ENCODE data around the gene LMX1B. TPM values are rescaled to one million over a fixed set of nuclear protein-coding genes. Genes with fewer than 3 reads are reported as not detected.
A peak's percentile ranks its signal among the peaks of the same experiment; 100 is the strongest.
"Not testable (repeated sequence)": the region's sequence is repeated elsewhere in the genome, so short reads cannot be mapped to it uniquely, and the experiment has no call there.

LMX1B gene
- 1 to 10 TPM in 1 of 2 donors, under 1 TPM in 1; 0.81 to 1.8 TPM for total RNA-seq
- long read RNA-seq, result 0 reads

GRCh38 chr9:126613651-126614050 lies at the start of gene LMX1B:
Gene LMX1B (plus strand): TSS chr9:126613928. CDS start chr9:126614450, 522 bp downstream.
- intact Hi-C loops (cut with DNase I), result loop anchor here (5.0 kb wide), 2 partner anchors 79 to 169 kb away; no protein-coding TSS in a partner anchor
- ATAC-seq (no peak), DNase-seq (peak; percentile 68)

- intact Hi-C loops (cut with DNase I), result loop anchor here in 1 of 2 donors (5.0 kb wide), 1 partner anchor 62 kb away; no protein-coding TSS in a partner anchor
- DNase-seq (no peak), ATAC-seq (no peak)
Measured at GRCh38 chr9:126564128-126564527, 49.6 kb upstream of the LMX1B start.

- intact Hi-C loops (cut with DNase I), result loop anchor here in 1 of 2 donors (5.0 kb wide), 1 partner anchor 62 kb away; no protein-coding TSS in a partner anchor
Measured at GRCh38 chr9:126564716-126565115, 49.0 kb upstream of the LMX1B start.

GRCh38 chr9:126565336-126566128 lies 48.2 kb upstream of the LMX1B start:
- no peak for ATAC-seq
- no peak for DNase-seq
- intact Hi-C loops (cut with DNase I), result no loop called here

More at GRCh38 chr9:126564716-126565115, 49.0 kb upstream of the LMX1B start:
- ATAC-seq (no peak), DNase-seq (no peak)

GRCh38 chr9:126569036-126569435 lies 44.7 kb upstream of the LMX1B start:
- ATAC-seq, result no peak
- DNase-seq, result no peak
- intact Hi-C loops (cut with DNase I), result no loop called here

GRCh38 chr9:126578029-126578428 lies 35.7 kb upstream of the LMX1B start:
- ATAC-seq (no peak), DNase-seq (no peak)
- intact Hi-C loops (cut with DNase I), result no loop called here

GRCh38 chr9:126580319-126580718 lies 33.4 kb upstream of the LMX1B start:
- DNase-seq; ATAC-seq; intact Hi-C loops (cut with DNase I): not testable (repeated sequence)

GRCh38 chr9:126581893-126582292 lies 31.8 kb upstream of the LMX1B start:
- intact Hi-C loops (cut with DNase I), result no loop called here
- no peak for DNase-seq
- ATAC-seq, result no peak

- DNase-seq (no peak), ATAC-seq (no peak)
- intact Hi-C loops (cut with DNase I), result no loop called here
Measured at GRCh38 chr9:126582427-126582826, 31.3 kb upstream of the LMX1B start.

- no peak for DNase-seq
- intact Hi-C loops (cut with DNase I), result no loop called here
- ATAC-seq, result no peak
Measured at GRCh38 chr9:126583144-126583760, 30.5 kb upstream of the LMX1B start.

- intact Hi-C loops (cut with DNase I), result no loop called here
- DNase-seq, result no peak
- ATAC-seq, result no peak
Measured at GRCh38 chr9:126584611-126585010, 29.1 kb upstream of the LMX1B start.

GRCh38 chr9:126586236-126586635 lies 27.5 kb upstream of the LMX1B start:
- ATAC-seq, result no peak
- intact Hi-C loops (cut with DNase I), result no loop called here
- no peak for DNase-seq

- peak; percentile 89 for DNase-seq
- intact Hi-C loops (cut with DNase I), result no loop called here
- ATAC-seq, result peak; percentile 91
Measured at GRCh38 chr9:126587187-126588185, 26.2 kb upstream of the LMX1B start.

- ATAC-seq, result no peak
- intact Hi-C loops (cut with DNase I), result no loop called here
- DNase-seq, result no peak
Measured at GRCh38 chr9:126588491-126589168, 25.1 kb upstream of the LMX1B start.

GRCh38 chr9:126589349-126589748 lies 24.4 kb upstream of the LMX1B start:
- DNase-seq, result no peak
- ATAC-seq, result peak in 1 of 2 donors; percentile 34
- intact Hi-C loops (cut with DNase I), result no loop called here

- DNase-seq (no peak), ATAC-seq (no peak)
- intact Hi-C loops (cut with DNase I), result no loop called here
Measured at GRCh38 chr9:126591083-126591482, 22.6 kb upstream of the LMX1B start.

GRCh38 chr9:126591922-126592321 lies 21.8 kb upstream of the LMX1B start:
- DNase-seq (no peak), ATAC-seq (no peak)
- intact Hi-C loops (cut with DNase I), result no loop called here

- intact Hi-C loops (cut with DNase I), result no loop called here
- DNase-seq (no peak), ATAC-seq (no peak)
Measured at GRCh38 chr9:126592461-126592860, 21.3 kb upstream of the LMX1B start.

- intact Hi-C loops (cut with DNase I), result no loop called here
- ATAC-seq, result no peak
- no peak for DNase-seq
Measured at GRCh38 chr9:126595982-126596381, 17.7 kb upstream of the LMX1B start.

All from left cardiac atrium (tissue), 4 donors.